ENCODE results near the gene GLI3.

The GLI3 gene

DNA sequence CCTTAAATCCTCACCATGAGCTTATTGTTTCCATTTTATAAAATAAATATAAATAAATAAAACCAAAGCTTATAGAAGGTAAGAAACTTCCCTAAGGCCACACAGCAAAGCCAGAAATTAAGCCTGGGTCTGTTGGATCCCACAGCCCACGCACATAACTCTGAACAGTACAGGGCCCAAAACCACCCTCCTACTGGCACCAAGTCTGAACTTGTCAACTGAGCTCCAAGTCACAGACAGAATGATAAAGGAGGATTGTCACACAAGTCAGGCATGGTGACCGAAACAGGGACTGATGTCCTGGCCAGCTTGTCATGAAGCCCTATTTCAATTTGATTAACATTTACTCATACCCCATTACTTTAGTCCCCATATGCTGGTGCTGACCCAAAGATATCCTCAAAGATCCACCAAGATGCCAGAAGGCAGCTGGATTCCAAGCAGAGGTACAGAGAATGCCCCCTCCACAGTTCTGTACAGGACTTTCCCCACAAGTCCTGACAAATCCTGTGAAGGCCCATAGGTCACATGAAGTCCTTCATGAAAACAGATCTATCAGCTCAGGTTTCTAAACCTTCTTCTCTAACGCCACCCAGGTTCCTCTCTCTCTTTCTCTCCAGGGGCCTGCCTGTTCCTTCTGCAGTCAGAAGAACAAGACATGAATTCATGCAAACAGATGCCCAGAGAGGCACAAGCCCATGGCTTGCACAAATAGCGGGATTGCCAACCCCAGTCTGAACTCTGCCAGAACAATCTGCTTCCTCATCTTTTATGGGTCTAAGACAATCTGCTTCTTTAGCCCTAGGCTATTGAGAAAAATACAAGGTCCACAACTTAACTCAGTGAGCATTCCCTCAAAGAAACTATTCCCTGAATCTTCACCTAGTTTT, 60.9 kb downstream of the GLI3 start:
- DNase-seq (ENCODE audit: low spot score), result peak; percentile 20

DNA sequence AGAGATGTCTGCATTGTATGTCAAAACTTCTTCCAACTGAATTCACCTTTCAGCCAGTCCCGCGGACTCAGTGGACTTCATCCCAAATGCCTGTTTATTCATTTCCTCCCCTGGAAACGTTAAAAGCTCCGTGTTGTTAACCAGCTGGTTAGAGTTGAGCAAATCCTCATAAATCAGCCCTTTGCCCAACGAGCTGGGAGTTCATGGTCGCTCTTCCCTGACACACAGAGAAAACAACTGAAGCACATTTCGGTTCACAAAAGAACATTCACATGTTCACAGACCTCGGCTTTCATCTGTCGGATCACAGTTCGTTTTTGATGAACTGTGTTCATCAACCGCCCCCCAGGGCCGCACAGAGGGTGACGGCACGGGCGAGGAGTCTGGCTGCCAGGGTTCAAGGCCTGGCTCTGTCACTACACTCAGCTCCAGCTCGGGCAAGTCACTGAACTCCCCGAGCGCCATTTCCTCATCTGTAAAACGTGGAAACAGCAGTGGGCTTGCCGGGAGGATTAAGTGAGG, 62.6 kb downstream of the GLI3 start:
- no peak for DNase-seq (ENCODE audit: low spot score)

DNA sequence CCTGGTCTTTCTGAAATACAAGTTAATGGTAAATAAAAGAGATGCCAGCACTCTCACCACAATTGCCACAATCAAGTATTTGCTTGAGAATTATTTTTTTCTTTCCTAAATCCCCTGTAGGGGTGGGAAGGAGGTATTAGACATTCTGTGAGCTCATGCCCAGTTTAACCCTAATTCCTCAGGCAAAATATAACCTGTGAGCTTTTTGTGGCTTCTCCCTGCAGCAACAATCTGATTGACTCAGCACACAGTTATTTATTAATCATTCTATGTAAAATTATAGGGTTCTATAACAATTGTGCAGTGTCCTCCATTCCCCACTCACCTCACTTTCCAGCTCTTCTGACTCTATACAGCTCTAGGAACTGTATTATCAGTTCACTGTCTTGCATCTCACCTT, 66.3 kb downstream of the GLI3 start:
- no peak for DNase-seq (ENCODE audit: low spot score)

DNA sequence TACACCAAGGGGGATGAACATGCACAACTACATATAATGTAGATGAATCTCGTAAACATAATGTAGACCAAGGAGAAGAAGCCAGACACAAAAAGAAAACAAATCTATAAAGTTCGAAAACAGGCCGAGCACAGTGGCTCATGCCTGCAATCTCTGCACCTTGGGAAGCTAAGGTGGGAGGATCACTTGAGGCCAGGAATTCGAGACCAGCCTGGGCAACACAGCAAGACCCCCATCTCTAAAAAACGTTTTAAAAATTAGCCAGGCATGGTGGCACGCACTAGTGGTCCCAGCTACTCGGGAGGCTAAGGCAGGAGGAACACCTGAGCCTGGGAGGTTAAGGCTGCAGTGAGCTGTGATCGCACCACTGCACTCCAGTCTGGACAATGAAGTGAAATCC, 68.5 kb downstream of the GLI3 start:
- no peak for DNase-seq (ENCODE audit: low spot score)

DNA sequence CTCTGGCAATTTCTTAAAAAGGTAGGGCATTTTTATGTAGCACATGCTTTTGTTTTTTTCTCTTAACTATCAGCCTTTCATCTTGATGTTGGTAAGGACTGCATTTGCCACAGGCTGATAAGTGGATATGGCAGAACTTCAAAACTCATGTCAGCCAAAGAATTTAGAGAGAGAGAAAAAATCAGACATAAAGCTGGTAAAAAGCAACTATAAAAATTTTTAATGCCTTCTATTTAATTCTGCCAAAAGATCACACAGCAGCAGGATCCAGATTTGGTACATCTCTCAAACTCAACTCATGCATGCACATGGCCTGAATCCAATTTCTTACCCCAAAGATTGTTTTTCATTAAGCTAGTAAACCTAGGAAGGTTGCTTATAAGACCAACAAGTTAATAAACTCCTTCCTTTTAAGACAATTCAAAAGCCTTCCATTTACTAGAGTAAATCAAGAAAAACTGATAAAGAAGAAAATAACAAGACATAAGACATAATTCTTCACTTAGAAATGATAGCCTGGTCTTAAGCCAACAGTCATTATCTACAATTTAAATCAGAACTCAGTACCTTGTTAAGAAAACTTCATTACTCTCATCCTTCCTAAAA, 69.3 kb downstream of the GLI3 start:
- DNase-seq (ENCODE audit: low spot score), result no peak

DNA sequence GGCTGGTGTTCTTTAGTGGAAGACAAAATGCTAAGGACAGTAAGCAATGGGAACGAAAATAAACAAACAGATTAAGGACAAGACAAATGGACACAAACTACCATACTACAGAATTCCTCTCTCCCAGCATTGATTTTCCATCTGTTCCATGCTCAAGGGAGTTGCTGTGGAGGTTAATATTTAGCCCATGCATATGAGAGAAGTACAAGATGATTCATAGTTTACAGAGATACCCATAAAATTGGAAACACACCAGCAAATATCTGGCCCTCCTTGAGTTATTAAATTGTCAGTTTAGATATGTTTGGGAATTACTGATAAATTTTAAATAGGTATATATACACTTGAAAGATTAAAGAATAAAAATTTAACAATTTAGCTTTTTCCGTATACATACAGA, 69.8 kb downstream of the GLI3 start:
- no peak for DNase-seq (ENCODE audit: low spot score)

DNA sequence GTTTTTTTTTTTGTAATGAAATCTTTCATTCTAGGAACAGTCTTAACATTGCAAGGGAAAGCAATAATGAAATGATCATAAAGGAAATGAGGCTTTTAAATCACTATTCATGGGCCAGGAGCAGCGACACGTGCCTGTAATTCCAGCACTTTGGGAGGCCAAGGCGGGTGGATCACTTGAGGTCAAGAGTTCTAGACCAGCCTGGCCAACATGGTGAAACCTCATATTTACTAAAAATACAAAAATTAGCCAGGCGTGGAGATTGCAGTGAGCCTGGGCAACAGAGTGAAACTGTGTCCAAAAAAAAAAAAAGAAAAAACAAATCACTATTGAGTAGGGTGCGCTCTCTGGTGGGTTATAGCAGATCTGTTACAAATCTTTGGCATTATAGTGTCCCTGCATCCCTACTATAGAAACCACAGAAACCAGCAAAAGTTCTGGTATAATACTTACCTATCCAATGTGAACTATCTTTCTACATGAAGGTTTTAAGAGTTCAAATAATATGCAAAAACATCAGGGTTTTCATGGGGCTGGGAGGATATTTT, 72.1 kb downstream of the GLI3 start:
- no peak for DNase-seq (ENCODE audit: low spot score)

DNA sequence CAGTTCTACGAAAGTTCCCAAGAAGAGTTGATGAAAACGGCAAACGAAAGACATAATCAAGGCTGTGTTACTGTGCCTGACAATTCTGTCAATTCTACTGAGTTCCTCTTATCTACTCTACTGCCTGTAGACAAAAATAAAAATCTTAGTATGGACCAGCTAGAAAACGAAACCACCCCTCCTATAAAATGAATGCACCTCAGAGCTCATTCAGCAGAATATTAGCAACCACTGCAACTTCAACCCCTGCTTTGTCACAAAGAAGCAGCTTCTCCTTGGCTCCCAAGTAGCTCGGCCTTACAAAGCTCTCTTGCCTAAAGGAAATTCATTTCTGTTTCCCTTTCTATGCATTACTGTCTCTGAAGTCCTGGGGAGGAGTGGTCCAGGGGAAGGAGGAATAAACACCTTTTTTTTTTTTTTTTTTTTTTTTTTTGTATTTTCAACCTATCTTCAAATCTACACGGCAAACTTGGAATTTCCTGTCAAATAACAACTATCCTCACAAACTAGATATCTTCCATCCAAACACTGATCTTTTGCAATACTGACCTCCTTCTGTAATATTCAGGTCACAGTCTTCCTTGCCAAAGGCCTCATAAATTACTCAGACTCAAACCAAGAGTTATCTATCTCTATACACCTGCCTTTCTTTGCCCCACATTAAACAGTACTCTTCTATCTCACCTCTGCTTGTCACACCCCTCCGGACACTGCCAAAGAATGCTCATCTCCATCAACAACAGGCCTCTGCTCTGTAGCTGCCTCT, 74.3 kb downstream of the GLI3 start:
- no peak for DNase-seq (ENCODE audit: low spot score)

DNA sequence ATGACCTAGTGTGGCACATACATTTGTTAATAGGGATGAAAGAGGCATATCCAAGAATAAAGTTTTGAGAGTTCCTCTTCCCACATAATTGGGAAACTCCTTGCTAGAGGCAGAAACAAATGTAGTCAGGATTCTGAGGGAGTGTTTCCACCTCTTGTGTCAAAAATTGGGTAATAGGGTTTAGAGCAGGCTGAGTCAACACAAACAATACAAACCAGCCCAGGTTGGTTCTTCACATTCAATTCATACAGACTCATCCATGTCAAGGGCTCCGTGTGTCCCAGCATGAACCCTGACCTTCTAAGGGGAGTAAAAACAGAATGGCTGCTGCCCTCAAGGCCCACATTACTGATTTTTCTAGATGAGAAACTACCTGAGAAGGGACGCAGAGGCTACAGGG, 75.3 kb downstream of the GLI3 start:
- no peak for DNase-seq (ENCODE audit: low spot score)

DNA sequence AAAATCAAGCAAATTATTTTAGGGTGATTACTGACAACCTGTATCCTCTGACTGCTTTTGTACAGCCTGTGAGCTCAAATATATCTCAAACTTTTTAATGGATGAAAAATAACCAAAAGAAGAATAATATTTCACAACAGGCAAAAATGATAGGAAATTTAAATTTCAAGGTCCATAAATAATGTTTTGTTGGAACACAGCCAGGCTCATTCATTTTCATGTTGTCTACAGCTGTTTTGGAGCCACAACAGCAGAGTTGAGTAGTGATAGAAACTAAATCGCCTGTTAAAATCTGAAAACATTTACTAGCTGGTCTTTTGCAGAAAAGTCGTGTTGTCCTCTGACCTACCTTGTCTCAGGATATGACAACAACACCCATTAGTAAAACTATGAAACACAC, 75.9 kb downstream of the GLI3 start:
- DNase-seq (ENCODE audit: low spot score), result no peak

DNA sequence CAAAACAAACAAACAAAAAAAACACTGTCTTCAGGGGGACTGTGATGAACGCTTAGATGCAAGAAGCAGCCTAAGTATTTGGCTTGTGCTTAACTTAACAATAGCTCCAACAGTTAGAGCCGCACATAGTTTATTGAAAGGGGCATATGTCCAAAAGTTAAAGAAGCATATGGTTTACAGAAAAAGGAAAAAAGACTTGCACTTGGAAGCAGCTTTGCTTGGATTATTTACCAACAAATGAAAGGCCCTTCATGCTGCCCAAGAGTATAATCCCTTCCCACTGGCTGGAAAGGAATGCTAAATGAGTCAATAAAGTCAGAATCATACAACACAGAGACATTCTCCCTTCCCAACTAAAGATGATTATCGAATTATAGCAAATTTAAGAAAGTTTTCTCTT, 77.9 kb downstream of the GLI3 start:
- no peak for DNase-seq (ENCODE audit: low spot score)

DNA sequence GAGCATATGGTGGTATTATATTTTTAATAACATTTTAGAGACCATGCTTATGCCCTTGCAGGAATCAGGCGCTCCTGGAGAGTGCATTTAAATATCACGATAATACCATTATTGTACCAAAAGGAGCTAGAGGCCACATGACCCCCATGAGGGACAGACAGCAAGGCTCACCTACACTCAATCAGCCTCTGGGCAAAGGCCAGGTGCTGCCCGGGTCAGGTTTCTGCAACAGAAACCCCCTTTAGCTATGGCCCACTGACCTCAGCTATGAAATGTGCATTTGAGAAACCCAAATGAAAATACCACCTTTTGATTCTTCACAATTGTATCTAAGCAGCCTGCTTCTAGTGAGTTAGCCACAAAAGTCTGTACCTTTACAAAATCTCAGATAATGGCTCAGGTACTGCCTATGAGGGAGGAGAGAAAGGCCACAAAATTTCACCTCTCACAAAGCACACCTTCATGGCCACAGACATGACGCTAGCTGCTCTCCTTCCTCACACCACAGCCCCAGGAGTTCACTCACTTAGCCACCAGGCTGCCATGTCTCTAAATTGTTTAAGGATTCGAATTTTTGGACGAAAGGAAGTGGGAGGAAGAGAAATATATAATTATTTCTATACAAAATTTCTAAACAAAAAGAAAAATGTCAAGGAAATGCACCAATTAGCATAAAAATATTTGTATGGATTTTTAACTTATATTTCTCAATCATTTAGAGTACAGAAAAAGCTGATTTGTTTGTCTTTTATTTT, 79.9 kb downstream of the GLI3 start:
- no peak for DNase-seq (ENCODE audit: low spot score)

DNA sequence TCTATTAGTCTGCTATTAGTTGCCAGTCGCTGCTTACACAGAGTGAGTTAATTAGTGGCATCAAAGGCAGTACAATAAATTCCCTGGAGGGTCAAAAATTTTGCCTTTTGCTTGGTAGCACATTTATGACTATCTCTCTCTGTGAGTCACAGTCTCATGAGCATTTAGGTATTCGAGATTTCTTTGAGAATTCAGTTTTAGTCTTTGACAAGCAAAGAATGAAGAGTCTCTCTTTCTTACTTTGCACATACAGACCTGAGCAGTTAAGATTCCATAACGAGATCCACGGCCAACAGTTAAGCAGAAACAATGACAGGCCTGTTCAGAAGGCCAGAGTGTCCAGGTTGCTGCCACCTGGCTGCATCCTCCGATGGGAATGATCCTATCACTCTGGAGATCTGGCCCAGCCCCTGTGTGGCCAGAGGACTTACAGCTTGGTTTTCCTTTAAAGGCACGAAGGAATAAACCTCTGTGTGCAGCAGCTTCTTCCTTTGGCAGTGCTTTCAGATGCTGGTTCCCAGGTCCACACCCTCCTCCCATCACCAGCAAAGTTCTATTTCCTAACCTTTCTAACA, 80.6 kb downstream of the GLI3 start:
- no peak for DNase-seq (ENCODE audit: low spot score)

DNA sequence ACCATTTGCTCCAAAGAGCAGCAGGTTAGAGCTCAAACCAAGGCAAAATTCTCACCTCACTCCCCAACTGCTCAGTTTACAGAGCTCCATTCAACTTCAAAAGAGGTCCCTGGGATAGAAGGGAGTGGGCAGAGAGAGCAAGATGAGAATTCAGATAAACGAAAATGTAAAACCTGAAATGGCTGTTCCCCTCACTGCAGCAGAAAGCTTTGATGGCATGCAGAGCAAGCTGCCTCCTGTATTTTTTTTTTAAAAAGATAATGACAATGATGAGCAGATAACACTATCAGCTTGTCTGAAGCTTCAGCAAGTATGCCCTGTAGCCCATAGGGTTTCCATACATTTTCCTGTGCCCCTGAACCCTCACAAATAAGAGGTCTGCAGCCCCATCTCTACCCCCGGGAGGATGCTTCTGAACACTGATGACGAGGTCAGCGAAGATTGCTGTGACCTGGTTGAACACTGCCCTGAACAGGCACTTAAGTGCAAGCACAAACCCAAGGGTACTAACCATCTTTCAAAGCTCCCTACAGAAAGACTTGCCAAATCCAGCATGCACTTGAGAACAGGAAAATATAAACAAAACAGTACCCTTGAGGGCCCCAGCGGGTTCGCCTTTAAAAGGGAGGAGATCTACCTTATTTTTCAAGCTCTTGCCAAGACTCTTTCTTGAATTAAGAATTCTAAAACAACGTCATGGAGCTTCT, 81.3 kb downstream of the GLI3 start:
- no peak for DNase-seq (ENCODE audit: low spot score)

DNA sequence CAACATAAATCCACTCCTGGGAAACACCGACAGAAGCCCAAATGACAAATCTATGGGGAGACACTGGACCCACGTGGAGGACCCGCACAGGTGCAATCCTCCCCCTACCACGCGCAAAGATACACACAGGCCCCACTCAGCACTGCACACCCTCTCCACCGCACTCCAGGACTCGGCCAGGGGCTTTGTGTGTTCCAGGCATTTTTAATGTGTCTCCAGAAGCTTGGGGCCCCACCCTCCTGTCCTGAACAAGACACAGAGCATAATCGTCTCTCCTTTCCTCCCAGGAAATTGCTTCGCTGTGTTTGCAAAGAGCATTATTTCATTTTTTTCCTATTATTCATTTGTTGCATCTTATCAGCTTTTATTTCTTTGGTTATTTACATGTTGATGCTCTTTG, 82.8 kb downstream of the GLI3 start:
- no peak for DNase-seq (ENCODE audit: low spot score)

DNA sequence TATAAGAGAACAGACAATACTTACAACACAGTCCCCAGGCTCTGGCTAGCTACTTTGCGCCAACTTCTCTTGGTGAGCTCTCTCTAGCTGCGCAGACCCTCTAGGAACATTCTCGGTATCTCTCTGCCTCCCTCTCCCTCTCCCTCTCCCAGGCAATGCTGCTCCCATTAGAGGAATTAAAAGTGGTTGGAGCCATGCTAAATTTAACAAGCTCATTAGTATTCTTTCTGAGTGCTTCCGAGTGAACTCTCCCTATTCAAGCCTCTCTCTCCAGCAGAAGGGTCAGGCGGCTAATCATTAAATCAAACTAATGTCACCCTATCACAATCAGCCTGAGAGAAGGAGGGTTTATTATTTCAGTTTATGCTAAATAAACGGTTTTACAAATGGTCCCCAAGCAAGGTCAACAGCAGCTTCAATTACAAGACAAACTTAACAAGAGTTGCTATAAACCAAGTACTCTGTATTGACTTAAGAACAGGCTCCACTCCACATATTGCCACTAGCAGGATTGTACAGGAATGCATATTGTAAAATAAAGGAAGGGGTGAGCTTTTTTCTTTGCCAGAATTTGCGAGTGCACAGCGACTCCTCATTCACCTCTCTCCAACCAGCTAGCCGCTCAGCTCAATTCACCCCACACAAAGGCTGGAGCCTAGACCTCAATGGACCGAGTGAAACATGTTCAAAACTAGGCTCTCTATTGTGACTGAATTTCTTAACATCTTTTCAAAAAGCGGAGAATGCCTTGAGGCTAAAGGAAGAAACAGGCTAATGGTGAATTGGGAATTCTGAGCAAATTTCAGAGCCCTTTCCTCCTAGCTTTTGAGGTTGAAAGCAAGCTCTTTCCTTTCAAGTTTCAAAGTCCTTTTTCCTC, 84.4 kb downstream of the GLI3 start:
- DNase-seq (ENCODE audit: low spot score), result peak; percentile 34

DNA sequence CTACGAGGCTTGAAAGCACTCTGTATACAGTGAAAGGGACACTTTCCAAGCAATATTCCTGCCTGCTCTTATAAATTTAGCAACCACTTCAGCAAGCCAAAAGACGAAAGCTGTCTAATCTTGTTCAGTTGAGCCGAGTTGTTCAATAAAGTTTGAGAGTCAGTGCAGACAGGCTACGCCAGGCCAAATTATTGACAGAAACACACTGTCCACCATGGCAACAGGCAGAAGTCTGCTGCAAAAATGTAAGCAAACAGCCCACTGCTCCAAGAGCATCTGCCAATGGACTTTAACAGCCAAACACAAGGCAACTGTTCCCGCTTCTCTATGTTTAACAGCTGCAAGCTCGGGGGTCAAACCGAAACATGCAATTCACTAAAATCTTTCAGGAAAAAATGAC, 85.7 kb downstream of the GLI3 start:
- peak; percentile 49 for DNase-seq (ENCODE audit: low spot score)

DNA sequence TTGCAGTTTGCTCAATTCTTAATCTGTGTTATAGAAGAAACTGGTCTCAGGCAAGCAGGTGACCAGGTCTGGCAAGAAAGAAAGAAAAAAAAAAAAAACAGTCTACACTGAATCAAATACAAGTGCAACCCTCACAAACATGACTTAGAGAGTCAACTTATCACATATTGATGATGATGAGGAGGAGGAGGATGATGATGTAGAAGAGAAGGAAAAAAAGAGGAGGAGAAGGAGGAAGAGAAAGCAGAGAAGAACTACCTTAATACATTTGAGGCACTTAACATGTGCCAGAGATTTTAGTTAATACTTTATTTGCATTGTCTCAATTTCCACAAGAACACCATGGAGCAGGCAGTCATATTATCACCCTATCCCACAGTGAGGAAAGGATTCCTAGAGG, 91.5 kb downstream of the GLI3 start:
- DNase-seq (ENCODE audit: low spot score), result no peak

DNA sequence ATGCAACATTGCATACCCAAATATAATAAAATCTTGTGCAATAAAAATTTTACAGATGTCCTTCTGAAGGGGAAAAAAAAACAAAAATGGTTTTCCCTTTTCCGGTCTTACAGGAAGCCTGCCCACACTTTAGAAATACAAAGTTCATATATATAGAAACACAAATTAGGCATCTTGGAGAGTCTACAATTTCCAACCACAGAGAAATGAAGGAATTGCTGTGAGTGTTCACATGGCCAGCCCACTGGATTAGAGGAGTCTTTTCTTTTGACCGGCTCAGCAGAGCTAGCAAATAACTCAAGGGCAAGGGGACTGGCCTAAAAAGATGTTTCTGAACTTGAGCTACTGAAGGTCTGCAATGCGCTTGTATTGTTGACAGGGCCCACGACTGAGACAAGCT, 92.4 kb downstream of the GLI3 start:
- no peak for DNase-seq (ENCODE audit: low spot score)

All from pons (tissue), 1 donor.